Occipital lobe (tissue), 2 donors: ENCODE data around the gene NCCRP1. TPM values are rescaled to one million over a fixed set of nuclear protein-coding genes. Genes with fewer than 3 reads are reported as not detected.

Source experiments
- DNase-seq: peaks from one replicate; lab custom pipeline; 2025; lab: John Stamatoyannopoulos, UW
- total RNA-seq: library from RNA; depleted of rRNA; stranded (reverse); fragments of >200 nt; gene quantifications from one replicate; pipeline ENCODE4 v1.2.3, GENCODE V29; 2014

Gene NCCRP1
- total RNA-seq = not detected

- no peak for DNase-seq
Measured at GRCh38 chr19:39196860-39197562, at the start of gene NCCRP1. NCCRP1 (plus strand) TSS chr19:39196964; CDS start chr19:39196983, 19 bp downstream.

GRCh38 chr19:39147480-39147879 lies 49.3 kb upstream of the NCCRP1 start:
- no peak for DNase-seq

- DNase-seq = no peak
Measured at GRCh38 chr19:39148939-39149529, 47.7 kb upstream of the NCCRP1 start.

DNA sequence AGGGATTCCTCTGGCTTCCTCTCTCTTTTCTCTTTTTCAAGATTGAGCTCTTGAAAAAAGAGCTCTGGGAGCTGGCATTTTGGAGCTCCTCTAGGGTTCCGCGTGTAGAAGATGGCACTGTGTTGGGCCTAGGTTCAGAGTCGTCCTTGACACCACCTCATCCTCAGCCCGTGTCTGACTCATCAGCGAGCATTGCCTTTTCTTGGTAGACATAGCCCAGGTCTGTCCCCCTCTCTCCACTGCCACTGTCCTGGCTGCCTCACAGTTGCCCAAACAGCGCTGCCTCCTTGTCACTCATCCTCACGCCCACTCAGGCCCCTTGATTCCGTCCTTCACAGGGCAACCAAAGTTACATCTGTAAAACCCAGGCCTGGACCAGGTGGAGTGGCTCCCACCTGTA lies 46.5 kb upstream of the NCCRP1 start:
- no peak for DNase-seq

DNA sequence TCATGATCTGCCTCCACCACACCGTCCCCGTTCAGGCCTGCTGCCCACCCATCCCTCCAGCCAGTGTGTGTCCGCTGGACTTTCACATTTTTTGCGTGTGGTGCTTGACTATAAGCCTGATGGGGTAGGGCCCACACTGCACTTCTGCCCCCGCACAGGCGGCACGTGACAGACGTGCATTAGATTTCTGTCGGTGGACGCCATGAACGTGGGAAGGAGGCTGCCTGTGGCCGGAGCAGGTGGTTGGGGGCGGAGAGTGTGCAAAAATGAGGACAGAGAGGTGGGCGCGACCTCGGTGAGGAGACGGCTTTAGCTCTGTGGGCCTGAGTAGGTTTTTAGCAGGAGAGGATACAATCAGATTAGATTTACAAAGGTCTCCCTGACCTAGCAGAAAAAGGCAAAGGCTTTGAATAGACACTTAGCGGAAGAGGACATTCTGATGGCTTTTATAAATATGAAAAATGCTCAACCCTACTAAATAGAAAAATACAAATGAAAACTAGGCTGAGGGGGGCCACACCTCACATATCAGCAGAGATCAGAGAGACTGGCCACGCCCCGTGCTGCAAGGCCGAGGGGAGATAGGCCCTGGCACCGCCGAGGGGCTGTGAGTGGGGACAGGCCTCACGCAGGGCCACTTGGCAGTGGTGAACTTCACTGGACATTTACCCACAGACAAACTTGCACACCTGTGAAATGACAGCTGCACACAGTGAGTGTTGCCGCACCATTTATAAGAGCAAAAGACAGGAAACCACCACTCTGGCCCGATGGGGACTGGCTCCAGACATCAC lies 45.8 kb upstream of the NCCRP1 start:
- DNase-seq = no peak

DNA sequence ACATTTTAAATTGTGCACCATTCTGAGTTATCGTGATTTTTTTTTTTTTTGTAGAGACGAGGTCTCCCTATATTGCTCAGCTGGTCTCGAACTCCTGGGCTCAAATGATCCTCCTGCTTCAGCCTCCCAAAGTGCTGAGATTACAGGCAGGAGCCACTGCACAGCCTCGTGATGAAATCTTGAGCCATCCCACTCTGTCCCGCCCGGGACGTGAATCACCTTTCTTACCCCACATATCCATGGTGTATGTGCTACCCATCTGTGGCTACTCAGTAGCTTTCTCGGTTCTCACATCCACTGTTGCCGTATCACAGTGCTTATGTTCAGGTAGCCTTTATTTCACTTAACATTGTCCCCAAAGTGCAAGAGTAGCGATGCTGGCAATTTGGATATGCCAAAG lies 44.7 kb upstream of the NCCRP1 start:
- DNase-seq = no peak

DNA sequence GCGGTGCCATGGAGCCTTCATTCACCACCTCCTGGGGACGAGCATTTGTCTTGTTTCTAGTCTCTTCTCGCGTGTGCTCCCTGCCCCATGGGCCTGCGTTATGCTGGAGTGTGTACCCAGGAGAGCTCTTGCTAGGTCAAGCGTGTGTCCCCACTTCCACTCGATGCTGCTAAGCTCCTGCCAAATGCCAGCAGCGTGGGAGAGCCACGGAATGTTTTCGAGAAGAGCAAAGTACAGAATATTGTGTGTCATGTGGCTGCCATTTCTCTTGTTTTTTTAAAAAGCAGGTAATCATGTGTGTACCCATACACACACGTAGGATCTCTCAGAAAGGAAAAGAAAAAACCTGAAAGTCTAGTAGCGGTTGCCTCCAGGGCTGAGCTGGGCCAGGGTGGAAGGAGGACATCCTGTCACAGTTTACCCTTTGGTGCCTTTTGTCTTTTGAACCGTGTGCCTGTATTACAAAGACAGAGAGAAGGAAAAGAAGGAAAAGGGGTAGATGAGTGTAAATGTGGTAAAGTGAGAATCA lies 42.6 kb upstream of the NCCRP1 start:
- DNase-seq = no peak

DNA sequence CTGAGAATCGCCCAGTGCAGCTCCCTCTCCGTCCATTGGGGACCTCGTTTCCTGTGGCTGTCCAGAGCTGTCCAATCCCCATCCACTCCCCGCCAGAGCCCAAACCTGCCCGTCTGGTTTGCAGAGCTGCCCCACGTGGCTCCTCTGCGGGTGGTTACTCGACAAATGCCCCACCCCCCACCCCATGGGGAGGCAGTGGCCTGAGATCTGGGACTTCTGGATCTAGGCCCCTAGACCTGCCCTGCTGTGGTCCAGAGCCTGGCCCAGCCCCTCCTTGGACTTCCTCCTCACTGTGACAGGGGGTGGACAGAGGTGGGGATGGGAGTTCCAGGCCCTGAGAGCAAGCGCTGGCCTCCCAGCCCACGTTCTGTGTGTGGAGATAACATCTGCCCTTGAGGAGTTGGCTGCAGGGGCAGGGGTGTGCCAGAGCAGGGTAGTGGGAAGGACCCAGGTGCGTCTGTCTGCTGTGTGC lies 42.1 kb upstream of the NCCRP1 start:
- no peak for DNase-seq

DNA sequence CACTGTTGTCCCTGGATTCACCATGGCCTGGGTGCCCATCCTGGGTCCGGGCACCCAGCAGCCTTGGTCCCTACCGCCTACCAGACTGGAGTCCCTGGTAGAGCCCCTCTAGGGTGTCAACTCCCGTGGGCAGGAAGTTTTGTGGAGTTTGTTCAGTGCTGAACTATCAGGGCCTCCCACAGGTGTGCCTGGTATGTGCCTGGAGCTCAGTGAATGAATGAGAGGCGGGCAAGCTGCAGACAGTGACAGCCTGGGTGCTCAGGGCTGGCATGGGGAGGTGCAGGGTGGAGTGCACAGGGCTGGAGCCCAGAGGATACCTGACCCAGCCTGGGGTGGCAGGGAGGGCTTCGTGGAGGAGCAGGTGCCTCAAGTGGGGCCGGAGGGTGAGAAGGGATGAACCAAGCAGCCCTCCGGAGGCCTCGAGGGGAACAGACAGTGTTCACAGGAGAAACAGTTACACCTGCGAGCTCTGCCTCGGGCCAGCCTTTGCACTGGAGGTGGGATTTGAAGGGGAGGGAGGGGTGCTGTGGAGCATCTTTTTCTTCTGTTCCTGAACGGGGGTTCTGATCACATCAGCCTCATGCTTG lies 41.6 kb upstream of the NCCRP1 start:
- no peak for DNase-seq

DNA sequence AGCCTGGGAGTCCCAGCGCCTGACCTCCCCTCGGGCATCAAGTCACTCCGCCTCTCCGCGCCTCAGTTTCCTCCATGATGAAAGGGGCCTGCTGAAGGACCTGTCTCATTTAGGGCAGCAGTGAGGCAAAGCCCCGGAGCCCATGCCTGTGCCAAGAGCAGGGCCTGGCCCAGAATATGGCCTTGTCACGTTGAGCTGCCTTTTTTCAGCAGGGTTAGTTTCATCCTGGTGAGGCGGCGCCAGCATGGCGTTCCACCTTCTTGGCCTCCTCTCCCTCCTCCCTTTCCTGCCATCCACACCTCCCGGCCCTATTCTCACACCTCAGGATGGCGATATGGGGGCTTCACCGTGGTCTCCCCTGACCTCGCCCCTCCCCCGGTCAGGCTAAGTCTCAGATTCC lies 41.0 kb upstream of the NCCRP1 start:
- DNase-seq = no peak

DNA sequence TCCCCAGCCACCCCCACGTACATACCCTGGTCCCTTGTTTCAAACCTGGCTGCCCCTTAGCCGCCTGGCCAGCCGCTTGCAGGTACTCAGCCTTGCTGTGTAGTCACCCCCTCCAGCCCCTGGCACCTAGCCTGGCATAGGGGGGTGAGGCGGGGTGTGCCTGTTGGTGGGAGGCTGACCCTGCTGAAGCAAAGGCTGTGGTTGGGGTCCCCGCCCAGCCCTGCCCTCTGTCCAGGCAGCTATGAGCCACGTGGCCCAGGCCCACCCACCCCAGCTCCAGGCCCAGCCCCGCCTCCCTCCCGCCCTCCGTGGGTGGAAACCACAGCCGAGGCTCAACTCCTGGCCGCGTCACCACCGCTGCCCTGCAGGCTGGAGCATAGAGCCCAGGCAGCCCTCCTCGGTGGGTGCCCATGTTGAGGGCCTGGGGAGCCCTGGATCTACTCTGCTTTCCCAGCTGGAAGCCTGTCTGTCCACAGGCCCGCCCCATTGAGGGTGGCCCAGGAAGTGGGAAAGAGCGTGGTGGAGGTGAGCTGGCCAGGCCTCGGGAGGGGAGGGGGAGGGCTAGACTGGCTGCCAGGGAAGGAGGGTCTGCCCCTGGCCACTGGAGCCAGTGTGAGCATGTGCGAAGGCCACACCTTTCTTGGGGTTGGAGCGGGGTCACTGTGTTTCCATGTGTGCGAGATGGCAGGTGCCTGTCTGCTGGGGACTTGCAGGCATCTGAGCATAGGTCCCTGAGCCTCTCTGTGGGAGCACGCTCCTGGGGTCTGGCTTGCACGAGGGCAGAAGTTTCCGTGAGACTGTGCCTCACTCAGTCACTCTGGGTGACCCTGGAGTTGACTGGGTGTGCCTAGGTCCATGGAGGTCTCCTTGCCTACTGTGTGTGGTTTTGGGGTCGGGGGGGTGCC lies 40.2 kb upstream of the NCCRP1 start:
- no peak for DNase-seq

GRCh38 chr19:39157275-39157996 lies 39.3 kb upstream of the NCCRP1 start:
- no peak for DNase-seq

- DNase-seq = no peak
Measured at GRCh38 chr19:39157997-39158389, 38.8 kb upstream of the NCCRP1 start.

DNA sequence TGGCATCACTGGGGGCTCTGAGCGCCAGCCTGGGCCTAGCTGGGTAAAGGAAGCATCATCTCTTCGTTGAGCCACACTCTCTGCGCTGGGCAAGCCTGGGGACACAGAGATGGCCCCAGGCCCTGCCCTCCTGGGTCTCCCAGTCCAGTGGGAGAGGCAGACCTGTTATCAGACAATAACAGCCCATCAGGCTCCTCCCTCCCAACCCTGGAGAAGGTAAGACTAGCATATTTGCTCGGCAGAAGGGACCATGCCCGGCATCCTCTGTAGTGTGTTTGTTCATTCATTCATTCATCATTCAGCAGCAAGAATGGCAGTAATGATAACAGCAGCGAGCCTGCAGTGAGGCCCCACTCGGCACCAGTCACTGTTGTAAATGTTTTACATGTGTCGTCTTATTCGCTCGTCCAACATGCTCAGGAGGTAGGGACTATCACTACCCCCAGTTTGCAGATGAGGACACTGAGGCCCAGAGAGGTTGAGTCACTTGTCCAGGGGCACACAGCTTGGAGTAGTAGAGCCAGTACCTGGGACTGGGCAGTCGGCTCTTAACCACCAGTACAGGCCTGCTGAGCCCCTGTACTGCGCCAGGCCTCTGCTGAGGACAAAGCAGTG lies 38.0 kb upstream of the NCCRP1 start:
- DNase-seq = no peak

DNA sequence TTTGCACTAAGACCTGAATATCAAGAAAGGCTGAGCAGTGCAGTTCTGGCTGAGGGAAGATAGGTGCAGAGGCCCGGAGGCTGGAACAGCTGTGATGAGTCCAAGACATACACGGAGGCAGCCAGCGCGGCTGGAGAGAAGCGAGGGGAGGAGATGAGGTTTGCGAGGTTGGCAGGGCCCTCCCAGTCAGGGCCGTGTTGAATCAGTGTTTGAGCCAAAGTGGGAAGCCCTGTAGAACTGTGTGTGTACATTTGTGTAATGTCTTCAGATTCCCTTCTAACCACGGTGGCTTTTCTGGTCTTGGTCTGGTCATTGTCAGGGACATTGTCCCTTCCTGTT lies 36.3 kb upstream of the NCCRP1 start:
- no peak for DNase-seq

DNA sequence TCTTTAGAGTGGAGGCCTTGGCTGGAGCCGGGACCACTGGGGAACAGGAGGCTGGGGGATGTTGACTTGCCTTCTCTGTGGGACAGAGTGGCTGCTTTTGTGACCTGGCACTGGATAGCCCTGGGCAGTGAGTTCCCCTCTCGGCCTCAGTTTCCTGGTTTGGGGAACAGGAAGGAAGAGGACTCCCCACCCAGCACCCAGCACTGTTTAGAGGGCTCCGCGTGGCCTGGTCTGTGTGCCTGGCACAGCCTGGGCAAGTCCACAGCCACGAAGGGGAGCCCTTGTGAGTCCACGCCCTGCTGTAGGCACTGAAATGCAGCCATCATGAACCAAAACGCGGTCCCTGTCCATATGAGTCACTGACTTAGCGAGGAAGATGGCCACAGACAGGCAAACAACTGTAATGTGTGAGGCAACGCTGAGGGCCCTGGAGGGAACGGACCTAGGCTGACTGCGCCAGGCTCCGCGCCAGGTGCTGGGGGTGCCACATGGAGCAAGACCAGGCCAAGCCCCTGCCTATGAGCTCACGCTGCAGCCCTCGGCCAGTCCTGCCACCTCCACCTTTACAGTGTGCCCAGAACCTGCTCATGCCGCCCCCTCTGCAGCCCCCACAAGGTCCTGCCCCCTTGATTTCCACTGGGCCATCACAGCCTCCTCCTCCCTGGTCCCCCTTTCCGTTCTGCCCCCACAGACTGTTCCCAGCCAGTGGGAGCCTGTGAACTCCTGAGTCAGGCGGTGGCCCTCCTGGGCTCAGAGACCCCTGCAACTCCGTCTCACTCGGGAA lies 35.7 kb upstream of the NCCRP1 start:
- no peak for DNase-seq

- DNase-seq = no peak
Measured at GRCh38 chr19:39162441-39163043, 34.2 kb upstream of the NCCRP1 start.

DNA sequence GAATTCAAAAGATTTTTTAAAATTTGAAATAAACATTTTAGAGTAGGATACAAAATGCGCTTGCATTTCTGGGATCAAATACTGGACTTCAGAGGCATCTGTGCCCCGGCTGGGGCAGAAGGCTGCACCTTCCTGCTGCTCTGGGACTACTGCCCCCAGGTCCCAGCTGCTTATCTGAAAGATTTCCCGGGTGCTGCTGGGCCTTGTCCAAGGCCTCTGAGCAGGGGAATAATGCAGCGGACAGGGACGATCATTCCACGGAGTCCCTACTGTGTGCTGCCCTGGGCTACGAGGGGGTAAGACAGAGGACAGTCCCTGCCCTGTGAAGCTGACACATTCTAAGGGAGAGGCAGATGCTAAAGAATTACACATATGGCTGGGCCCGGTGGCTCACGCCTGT lies 33.1 kb upstream of the NCCRP1 start:
- no peak for DNase-seq

DNA sequence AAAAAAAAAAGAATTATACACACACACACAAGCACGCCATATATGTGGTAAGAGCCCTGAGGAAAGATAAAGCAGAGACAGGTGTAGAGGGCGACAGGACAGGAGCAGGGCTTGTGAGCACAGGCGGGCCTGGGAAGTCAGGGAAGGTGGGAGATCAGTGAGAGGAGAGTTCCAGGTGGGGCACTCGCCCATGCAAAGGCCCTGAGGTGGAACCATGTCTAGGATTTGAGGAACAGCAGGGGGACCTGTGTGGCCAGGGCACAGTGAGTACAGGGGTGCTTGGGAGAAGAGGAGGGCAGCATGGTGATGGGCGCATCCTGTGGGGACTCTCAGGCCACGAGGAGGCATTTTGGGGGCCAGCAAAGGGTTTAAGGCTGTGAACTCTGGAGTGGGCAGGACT lies 32.5 kb upstream of the NCCRP1 start:
- DNase-seq = no peak
